ENCODE measurements around the gene SLC25A12. TPM values are rescaled to one million over a fixed set of nuclear protein-coding genes. Genes with fewer than 3 reads are reported as not detected.

SLC25A12 gene
- total and polyA plus RNA-seq, 9 of the 15 experiments (the other 6 are each of a cell fraction or from before 2014, with no cell fraction given), result 13.5 to 36.5 (median 21.7) TPM

GRCh38 chr2:171855401-171855800 lies 38.6 kb downstream of the SLC25A12 start:
- intact Hi-C loops (cut with micrococcal nuclease), result no loop called here
- Histone ChIP-seq H3K9me1 (ENCODE audit: control insufficient read depth, insufficient read depth, low read length) (no peaks in the 10 kb centered on the region), H3K36me3 (ENCODE audit: control insufficient read depth, insufficient read depth, low read length) (peaks cover 19% of the 10 kb centered on the region; the same call in 2 of the 3 replicates), H3K9ac (ENCODE audit: insufficient read depth in 1 of 2, low read depth in 2 of 2, low read length in 2 of 2) (no peak overlapping the region), H3K4me3 (no peak overlapping the region), H4K20me1 (replicated peaks; ENCODE audit: control insufficient read depth, insufficient read depth, low read length) (no peaks in the 10 kb centered on the region), H2AFZ (ENCODE audit: low read depth, low read length) (no peak overlapping the region), H3K4me1 (replicated peaks in 1 of 2; ENCODE audit: control insufficient read depth in 2 of 2, insufficient read depth in 2 of 2, low read length in 2 of 2) (no peaks in the 10 kb centered on the region), H3K27me3 (ENCODE audit: control insufficient read depth in 2 of 2, insufficient read depth in 2 of 2, low read length in 2 of 2) (no peaks in the 10 kb centered on the region), H3K27ac (ENCODE audit: extremely low read depth, low read depth, low read length) (no peak overlapping the region), H3K4me2 (ENCODE audit: insufficient read depth, low read length) (no peak overlapping the region), H3K79me2 (ENCODE audit: control insufficient read depth, insufficient read depth, low read length) (no peaks in the 10 kb centered on the region), H3K9me3 (replicated peaks; ENCODE audit: control insufficient read depth, insufficient read depth, low read depth, low read length) (no peaks in the 10 kb centered on the region)
- TF ChIP-seq NR4A1 (CRISPR knock-in tag; IDR thresholded peaks at IDR 0.05) (no peak), NR4A1 (tag; IDR thresholded peaks at IDR 0.05) (no peak), ZNF830 (CRISPR knock-in tag; IDR thresholded peaks at IDR 0.05) (no peak)
- no peak for FAIRE-seq
- no peak for DNase-seq (ENCODE audit: extremely low read depth in 1 of 4, low spot score in 3 of 4)
- CTCF ChIA-PET (ENCODE audit: low intra/inter-chr PET ratio), result no interaction called here
- 34% methylated on average over 2 of the region's 2 CpGs for WGBS (ENCODE audit: insufficient coverage, low coverage, missing lambda C conversion rate)
- BruUV-seq (replicated peaks), result no TSS peak
- in situ Hi-C loops (cut with MboI), result no loop called here
- POLR2A ChIA-PET, result no interaction called here
- no peak for ATAC-seq

GRCh38 chr2:171852366-171852888 lies 41.6 kb downstream of the SLC25A12 start:
- no peaks in the 10 kb centered on the region for H3K9me3 ChIP-seq (replicated peaks; ENCODE audit: control insufficient read depth, insufficient read depth, low read depth, low read length)
- 0% methylated on average over 1 of the region's 1 CpG for WGBS (ENCODE audit: insufficient coverage, low coverage, missing lambda C conversion rate)
- TF ChIP-seq BDP1 (IDR thresholded peaks at IDR 0.05; ENCODE audit: insufficient read depth, insufficient read length) (no peak), NFRKB (IDR thresholded peaks at IDR 0.05; ENCODE audit: low read depth) (no peak), HDAC2 (IDR thresholded peaks at IDR 0.05) (no peak), FOXA3 (CRISPR knock-in tag; conservative IDR thresholded peaks at IDR 0.05 in 1 of 2, IDR thresholded peaks at IDR 0.05 in 1 of 2) (no peak), ZNF766 (CRISPR knock-in tag; conservative IDR thresholded peaks at IDR 0.05) (no peak), E2F5 (CRISPR knock-in tag; IDR thresholded peaks at IDR 0.05) (no peak), CAMTA2 (CRISPR knock-in tag; conservative IDR thresholded peaks at IDR 0.05) (no peak), CSDE1 (IDR thresholded peaks at IDR 0.05) (no peak), OTX1 (CRISPR knock-in tag; IDR thresholded peaks at IDR 0.05) (no peak), ZC3H8 (IDR thresholded peaks at IDR 0.05) (no peak)
- TF ChIP-seq, protein P1, sequence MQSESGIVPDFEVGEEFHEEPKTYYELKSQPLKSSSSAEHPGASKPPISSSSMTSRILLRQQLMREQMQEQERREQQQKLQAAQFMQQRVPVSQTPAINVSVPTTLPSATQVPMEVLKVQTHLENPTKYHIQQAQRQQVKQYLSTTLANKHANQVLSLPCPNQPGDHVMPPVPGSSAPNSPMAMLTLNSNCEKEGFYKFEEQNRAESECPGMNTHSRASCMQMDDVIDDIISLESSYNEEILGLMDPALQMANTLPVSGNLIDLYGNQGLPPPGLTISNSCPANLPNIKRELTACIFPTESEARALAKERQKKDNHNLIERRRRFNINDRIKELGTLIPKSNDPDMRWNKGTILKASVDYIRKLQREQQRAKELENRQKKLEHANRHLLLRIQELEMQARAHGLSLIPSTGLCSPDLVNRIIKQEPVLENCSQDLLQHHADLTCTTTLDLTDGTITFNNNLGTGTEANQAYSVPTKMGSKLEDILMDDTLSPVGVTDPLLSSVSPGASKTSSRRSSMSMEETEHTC (IDR thresholded peaks at IDR 0.05), result no peak

More at GRCh38 chr2:171852366-171852888, 41.6 kb downstream of the SLC25A12 start:
- Histone ChIP-seq H3K79me2 (ENCODE audit: control insufficient read depth, insufficient read depth, low read length) (no peaks in the 10 kb centered on the region), H3K27ac (ENCODE audit: extremely low read depth, low read depth, low read length) (no peak overlapping the region), H2AFZ (ENCODE audit: low read depth, low read length) (no peak overlapping the region), H3K9me1 (ENCODE audit: control insufficient read depth, insufficient read depth, low read length) (no peaks in the 10 kb centered on the region), H3K36me3 (ENCODE audit: control insufficient read depth, insufficient read depth, low read length) (peaks cover 19% of the 10 kb centered on the region; the same call in 2 of the 3 replicates), H3K4me1 (replicated peaks in 1 of 2; ENCODE audit: control insufficient read depth in 2 of 2, insufficient read depth in 2 of 2, low read length in 2 of 2) (no peaks in the 10 kb centered on the region), H4K20me1 (replicated peaks; ENCODE audit: control insufficient read depth, insufficient read depth, low read length) (no peaks in the 10 kb centered on the region), H3K4me2 (ENCODE audit: insufficient read depth, low read length) (no peak overlapping the region), H3K27me3 (ENCODE audit: control insufficient read depth in 2 of 2, insufficient read depth in 2 of 2, low read length in 2 of 2) (no peaks in the 10 kb centered on the region), H3K4me3 (no peak overlapping the region), H3K9ac (ENCODE audit: insufficient read depth in 1 of 2, low read depth in 2 of 2, low read length in 2 of 2) (no peak overlapping the region)
- intact Hi-C loops (cut with micrococcal nuclease) (no loop called here), in situ Hi-C loops (cut with MboI) (no loop called here)
- POLR2A ChIA-PET, result interaction anchor here (1.2 kb wide), 1 partner anchor 27 kb away, joined by 3 read pairs; no protein-coding TSS in a partner anchor
- CTCF ChIA-PET (ENCODE audit: low intra/inter-chr PET ratio), result no interaction called here
- no peak for ATAC-seq
- BruUV-seq (replicated peaks), result no TSS peak
- no peak for FAIRE-seq
- DNase-seq (ENCODE audit: extremely low read depth in 1 of 4, low spot score in 3 of 4), result no peak

Measured in K562 (cell line).